GM18517 (cell line): ENCODE data around the gene HNRNPLL.
"Not testable (repeated sequence)": the region's sequence is repeated elsewhere in the genome, so short reads cannot be mapped to it uniquely, and the experiment has no call there.

ENCODE experiments used
- ATAC-seq: cut with Tn5 transposase; IDR thresholded peaks from one replicate; pipeline ENCODE4 v1.9.1; 2021; ENCODE audit warnings: mild to moderate bottlenecking, moderate library complexity; ENCODE audit not compliant: unreplicated experiment

The HNRNPLL gene

GRCh38 chr2:38602732-38603401, at the start of gene HNRNPLL:
TSS of gene HNRNPLL (minus strand) at chr2:38602928. CDS start at chr2:38602626, 302 bp downstream.
- peak; percentile 48 for ATAC-seq

GRCh38 chr2:38650717-38651116, 48.0 kb upstream of the HNRNPLL start:
- no peak for ATAC-seq

- ATAC-seq = no peak
These were observed 47.3 kb upstream of the HNRNPLL start for GRCh38 chr2:38650012-38650411.

- ATAC-seq = no peak
These were observed 46.5 kb upstream of the HNRNPLL start for GRCh38 chr2:38649176-38649728.

GRCh38 chr2:38648107-38648761, 45.5 kb upstream of the HNRNPLL start:
- ATAC-seq = no peak

GRCh38 chr2:38643683-38644511, 41.2 kb upstream of the HNRNPLL start:
- not testable (repeated sequence) for ATAC-seq

GRCh38 chr2:38643021-38643671, 40.4 kb upstream of the HNRNPLL start:
- ATAC-seq = no peak

GRCh38 chr2:38642373-38643017, 39.8 kb upstream of the HNRNPLL start:
- ATAC-seq = not testable (repeated sequence)

GRCh38 chr2:38636069-38636468, 33.3 kb upstream of the HNRNPLL start:
- no peak for ATAC-seq

- no peak for ATAC-seq
These were observed 32.4 kb upstream of the HNRNPLL start for GRCh38 chr2:38635139-38635538.

- ATAC-seq = peak; percentile 95
These were observed 32.0 kb upstream of the HNRNPLL start for GRCh38 chr2:38634684-38635083.

- no peak for ATAC-seq
These were observed 31.2 kb upstream of the HNRNPLL start for GRCh38 chr2:38633895-38634294.

GRCh38 chr2:38632980-38633379, 30.3 kb upstream of the HNRNPLL start:
- ATAC-seq = no peak

- ATAC-seq = no peak
These were observed 29.2 kb upstream of the HNRNPLL start for GRCh38 chr2:38631976-38632375.

- ATAC-seq = no peak
These were observed 27.0 kb upstream of the HNRNPLL start for GRCh38 chr2:38629684-38630083.

- ATAC-seq = no peak
These were observed 24.7 kb upstream of the HNRNPLL start for GRCh38 chr2:38627391-38627790.

- ATAC-seq = no peak
These were observed 23.8 kb upstream of the HNRNPLL start for GRCh38 chr2:38626326-38627035.

- no peak for ATAC-seq
These were observed 19.5 kb upstream of the HNRNPLL start for GRCh38 chr2:38622210-38622609.

GRCh38 chr2:38621018-38621417, 18.3 kb upstream of the HNRNPLL start:
- no peak for ATAC-seq
